Activated CD4-positive, alpha-beta memory T cell treated with anti-CD3 and anti-CD28 coated beads for 36 hours (primary cell): ENCODE results near the gene NXPH4. TPM values are rescaled to one million over a fixed set of nuclear protein-coding genes. Genes with fewer than 3 reads are reported as not detected.

Source experiments
- CTCF ChIA-PET: fragments of 350-600 bp; sonication (Branson Sonifier 250); formaldehyde crosslinking; loops from one replicate; lab custom pipeline; 2021; ENCODE audit warnings: antibody characterized with exemption, inconsistent platforms; lab: Charles Lee
- POLR2A ChIA-PET: fragments of 350-600 bp; sonication (Branson Sonifier 250); formaldehyde crosslinking; loops from one replicate; lab custom pipeline; 2021; ENCODE audit warnings: antibody characterized with exemption; lab: Charles Lee
- DNase-seq: peaks from one replicate; pipeline ENCODE4 v3.0.0-alpha.2; 2020
- H3K27ac Mint-ChIP-seq: one replicate; pipeline ENCODE4 v1.8.0; 2021; ENCODE audit warnings: mixed read lengths
- H3K27me3 Mint-ChIP-seq: one replicate; pipeline ENCODE4 v1.8.0; 2021; ENCODE audit warnings: mixed read lengths
- H3K36me3 Mint-ChIP-seq: one replicate; pipeline ENCODE4 v1.8.0; 2021; ENCODE audit warnings: mixed read lengths
- H3K4me1 Mint-ChIP-seq: one replicate; pipeline ENCODE4 v1.8.0; 2021; ENCODE audit warnings: low read depth, mixed read lengths
- H3K4me3 Mint-ChIP-seq: one replicate; pipeline ENCODE4 v1.8.0; 2021; ENCODE audit warnings: mild to moderate bottlenecking, mixed read lengths
- H3K9me3 Mint-ChIP-seq: one replicate; pipeline ENCODE4 v1.8.0; 2021; ENCODE audit warnings: mixed read lengths
- intact Hi-C: fragments of 100-400 bp; cut with micrococcal nuclease; formaldehyde crosslinking; loops from one replicate; pipeline ENCODE4 v1.15.1; 2023
- total RNA-seq, 2 experiments: library from RNA; stranded (reverse); gene quantifications; one replicate each; pipeline ENCODE4 v1.2.3, GENCODE V29; 2021

Gene NXPH4
- total RNA-seq, 2 experiments from 2014 or later, result 0.24 to 0.46 TPM

GRCh38 chr12:57195186-57195585 lies 21.4 kb upstream of the NXPH4 start:
- DNase-seq, result no peak
- CTCF ChIA-PET, result no interaction called here

DNA sequence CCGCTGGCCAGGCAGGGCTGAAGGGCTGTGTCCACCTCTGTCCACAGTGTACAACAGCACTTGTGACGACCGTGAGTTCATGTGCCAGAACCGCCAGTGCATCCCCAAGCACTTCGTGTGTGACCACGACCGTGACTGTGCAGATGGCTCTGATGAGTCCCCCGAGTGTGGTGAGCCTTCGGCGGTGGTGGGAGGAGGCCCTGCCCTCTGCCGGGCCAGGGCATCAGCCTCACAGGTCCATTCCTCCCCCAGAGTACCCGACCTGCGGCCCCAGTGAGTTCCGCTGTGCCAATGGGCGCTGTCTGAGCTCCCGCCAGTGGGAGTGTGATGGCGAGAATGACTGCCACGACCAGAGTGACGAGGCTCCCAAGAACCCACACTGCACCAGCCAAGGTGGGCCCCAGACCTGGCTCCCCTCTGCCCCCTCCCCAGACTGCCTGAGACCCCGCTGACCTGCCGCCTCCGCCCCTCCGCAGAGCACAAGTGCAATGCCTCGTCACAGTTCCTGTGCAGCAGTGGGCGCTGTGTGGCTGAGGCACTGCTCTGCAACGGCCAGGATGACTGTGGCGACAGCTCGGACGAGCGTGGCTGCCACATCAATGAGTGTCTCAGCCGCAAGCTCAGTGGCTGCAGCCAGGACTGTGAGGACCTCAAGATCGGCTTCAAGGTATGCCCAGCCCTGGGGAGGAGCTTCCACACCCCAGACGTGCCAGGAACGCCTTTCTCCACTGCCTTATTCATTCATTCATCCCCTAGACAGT lies 20.8 kb upstream of the NXPH4 start:
- H3K27ac Mint-ChIP-seq, result no peak overlapping the region
- no peak overlapping the region for H3K4me3 Mint-ChIP-seq
- ChIA-PET CTCF (no interaction called here), POLR2A (no interaction called here)
- H3K27me3 Mint-ChIP-seq, result no peaks in the 10 kb centered on the region
- DNase-seq, result no peak
- H3K9me3 Mint-ChIP-seq, result no peaks in the 10 kb centered on the region
- H3K36me3 Mint-ChIP-seq, result no peaks in the 10 kb centered on the region
- no peaks in the 10 kb centered on the region for H3K4me1 Mint-ChIP-seq
- intact Hi-C loops, result no loop called here

More at GRCh38 chr12:57195186-57195585, 21.4 kb upstream of the NXPH4 start:
- intact Hi-C loops, result no loop called here
- H3K4me3 Mint-ChIP-seq, result no peak overlapping the region
- H3K4me1 Mint-ChIP-seq, result no peaks in the 10 kb centered on the region
- H3K36me3 Mint-ChIP-seq, result no peaks in the 10 kb centered on the region
- H3K9me3 Mint-ChIP-seq, result no peaks in the 10 kb centered on the region
- POLR2A ChIA-PET, result no interaction called here
- no peak overlapping the region for H3K27ac Mint-ChIP-seq
- no peaks in the 10 kb centered on the region for H3K27me3 Mint-ChIP-seq

DNA sequence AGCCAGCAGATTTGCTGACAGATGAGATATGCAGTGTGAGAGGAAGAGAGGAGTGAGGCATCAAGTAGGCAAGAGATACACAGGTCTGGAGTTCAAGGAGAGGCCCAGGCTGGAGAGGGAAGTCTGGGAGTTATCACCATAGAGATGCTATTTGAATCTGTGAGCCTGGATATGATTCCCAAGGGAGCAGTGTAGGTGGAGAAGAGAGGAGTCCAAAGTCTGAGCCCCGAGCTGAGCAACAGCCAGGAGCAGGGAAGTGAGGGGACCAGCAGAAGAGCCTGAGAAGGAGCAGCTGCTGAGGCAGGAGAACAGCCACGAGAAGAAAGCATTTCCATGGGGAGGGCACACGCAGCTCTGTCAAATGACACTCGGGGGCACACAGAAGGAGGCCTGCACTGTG lies 20.2 kb upstream of the NXPH4 start:
- intact Hi-C loops, result no loop called here
- Mint-ChIP-seq H3K27ac (no peak overlapping the region), H3K36me3 (no peaks in the 10 kb centered on the region), H3K4me1 (no peaks in the 10 kb centered on the region), H3K4me3 (no peak overlapping the region), H3K9me3 (no peaks in the 10 kb centered on the region), H3K27me3 (no peaks in the 10 kb centered on the region)
- ChIA-PET POLR2A (no interaction called here), CTCF (interaction anchor here (0.8 kb wide), 1 partner anchor 46 kb away, joined by 3 read pairs; no protein-coding TSS in a partner anchor)
- no peak for DNase-seq

- no peaks in the 10 kb centered on the region for H3K9me3 Mint-ChIP-seq
- intact Hi-C loops, result no loop called here
- DNase-seq, result no peak
- no peak overlapping the region for H3K4me3 Mint-ChIP-seq
- no peaks in the 10 kb centered on the region for H3K4me1 Mint-ChIP-seq
- POLR2A ChIA-PET, result no interaction called here
- H3K27ac Mint-ChIP-seq, result no peak overlapping the region
- CTCF ChIA-PET, result interaction anchor here (0.8 kb wide), 1 partner anchor 46 kb away, joined by 3 read pairs; no protein-coding TSS in a partner anchor
- H3K27me3 Mint-ChIP-seq, result no peaks in the 10 kb centered on the region
- H3K36me3 Mint-ChIP-seq, result no peaks in the 10 kb centered on the region
Measured at GRCh38 chr12:57196956-57197355, 19.6 kb upstream of the NXPH4 start.

DNA sequence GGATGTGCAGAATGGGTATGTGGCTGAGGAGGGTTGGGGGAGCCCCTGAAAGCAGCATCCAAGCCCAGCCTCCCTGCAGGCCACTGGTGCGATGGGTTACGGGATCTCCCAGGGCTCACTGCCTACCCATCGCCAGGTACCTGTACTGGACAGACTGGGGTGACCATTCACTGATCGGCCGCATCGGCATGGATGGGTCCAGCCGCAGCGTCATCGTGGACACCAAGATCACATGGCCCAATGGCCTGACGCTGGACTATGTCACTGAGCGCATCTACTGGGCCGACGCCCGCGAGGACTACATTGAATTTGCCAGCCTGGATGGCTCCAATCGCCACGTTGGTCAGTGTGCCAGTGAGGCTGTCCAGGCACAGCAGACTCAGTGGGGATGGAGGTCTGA lies 18.3 kb upstream of the NXPH4 start:
- ChIA-PET CTCF (interaction anchor here (0.6 kb wide), 1 partner anchor 10 kb away, joined by 3 read pairs; no protein-coding TSS in a partner anchor), POLR2A (no interaction called here)

GRCh38 chr12:57199191-57199590 lies 17.4 kb upstream of the NXPH4 start:
- no peak for DNase-seq

More for the DNA sequence above, 18.3 kb upstream of the NXPH4 start:
- Mint-ChIP-seq H3K27me3 (no peaks in the 10 kb centered on the region), H3K4me3 (no peak overlapping the region), H3K4me1 (no peaks in the 10 kb centered on the region), H3K36me3 (no peaks in the 10 kb centered on the region), H3K27ac (no peak overlapping the region), H3K9me3 (no peaks in the 10 kb centered on the region)
- DNase-seq, result no peak
- intact Hi-C loops, result no loop called here

DNA sequence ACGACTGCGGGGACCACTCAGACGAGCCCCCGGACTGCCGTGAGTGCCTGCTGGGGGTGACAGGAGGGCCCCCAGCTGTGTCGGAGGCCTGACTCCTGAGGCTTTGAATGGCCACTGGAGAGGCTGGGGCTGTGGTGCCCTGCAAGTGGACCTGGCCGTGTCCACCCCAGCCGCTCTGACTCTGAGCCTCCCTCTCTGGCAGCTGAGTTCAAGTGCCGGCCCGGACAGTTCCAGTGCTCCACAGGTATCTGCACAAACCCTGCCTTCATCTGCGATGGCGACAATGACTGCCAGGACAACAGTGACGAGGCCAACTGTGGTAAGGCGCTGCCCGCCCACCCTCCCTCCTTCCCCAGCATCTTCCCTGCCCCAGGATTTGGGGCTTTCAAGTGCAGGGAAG lies 16.1 kb upstream of the NXPH4 start:
- Mint-ChIP-seq H3K9me3 (no peaks in the 10 kb centered on the region), H3K27ac (no peak overlapping the region), H3K4me1 (no peaks in the 10 kb centered on the region), H3K4me3 (no peak overlapping the region), H3K36me3 (no peaks in the 10 kb centered on the region), H3K27me3 (no peaks in the 10 kb centered on the region)
- intact Hi-C loops, result no loop called here
- DNase-seq, result no peak
- CTCF ChIA-PET, result no interaction called here
- POLR2A ChIA-PET, result no interaction called here

More at GRCh38 chr12:57199191-57199590, 17.4 kb upstream of the NXPH4 start:
- ChIA-PET POLR2A (no interaction called here), CTCF (no interaction called here)
- Mint-ChIP-seq H3K9me3 (no peaks in the 10 kb centered on the region), H3K4me1 (no peaks in the 10 kb centered on the region), H3K27me3 (no peaks in the 10 kb centered on the region), H3K27ac (no peak overlapping the region), H3K4me3 (no peak overlapping the region), H3K36me3 (no peaks in the 10 kb centered on the region)
- intact Hi-C loops, result no loop called here

GRCh38 chr12:57201219-57201618 lies 15.4 kb upstream of the NXPH4 start:
- intact Hi-C loops, result no loop called here
- CTCF ChIA-PET, result no interaction called here
- POLR2A ChIA-PET, result no interaction called here
- H3K4me1 Mint-ChIP-seq, result no peaks in the 10 kb centered on the region
- H3K9me3 Mint-ChIP-seq, result no peaks in the 10 kb centered on the region
- DNase-seq, result no peak
- H3K27ac Mint-ChIP-seq, result no peak overlapping the region
- H3K27me3 Mint-ChIP-seq, result no peaks in the 10 kb centered on the region
- no peak overlapping the region for H3K4me3 Mint-ChIP-seq
- H3K36me3 Mint-ChIP-seq, result no peaks in the 10 kb centered on the region

- Mint-ChIP-seq H3K36me3 (no peaks in the 10 kb centered on the region), H3K4me3 (no peak overlapping the region), H3K9me3 (no peaks in the 10 kb centered on the region), H3K4me1 (no peaks in the 10 kb centered on the region), H3K27ac (no peak overlapping the region), H3K27me3 (no peaks in the 10 kb centered on the region)
- ChIA-PET CTCF (no interaction called here), POLR2A (no interaction called here)
- intact Hi-C loops, result no loop called here
- no peak for DNase-seq
Measured at GRCh38 chr12:57201631-57202030, 15.0 kb upstream of the NXPH4 start.

DNA sequence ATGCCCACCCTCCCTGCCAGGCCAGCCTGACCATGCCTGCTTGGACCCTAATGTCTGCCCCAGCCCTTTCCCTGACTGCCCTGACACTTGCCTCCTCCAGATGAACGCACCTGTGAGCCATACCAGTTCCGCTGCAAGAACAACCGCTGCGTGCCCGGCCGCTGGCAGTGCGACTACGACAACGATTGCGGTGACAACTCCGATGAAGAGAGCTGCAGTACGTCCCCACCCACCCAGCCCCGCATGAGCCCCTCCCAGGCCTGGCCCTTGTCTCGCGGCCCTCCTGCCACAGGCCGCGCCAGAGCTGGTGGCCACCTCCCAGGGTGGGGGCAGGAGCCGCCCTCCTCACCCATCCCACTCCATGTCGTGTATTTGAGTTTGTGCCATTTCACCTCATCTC lies 14.3 kb upstream of the NXPH4 start:
- intact Hi-C loops, result no loop called here
- no peak overlapping the region for H3K27ac Mint-ChIP-seq
- CTCF ChIA-PET, result no interaction called here
- H3K36me3 Mint-ChIP-seq, result no peaks in the 10 kb centered on the region
- no peak for DNase-seq
- H3K9me3 Mint-ChIP-seq, result no peaks in the 10 kb centered on the region
- no peaks in the 10 kb centered on the region for H3K27me3 Mint-ChIP-seq
- H3K4me3 Mint-ChIP-seq, result no peak overlapping the region
- H3K4me1 Mint-ChIP-seq, result no peaks in the 10 kb centered on the region
- POLR2A ChIA-PET, result no interaction called here

GRCh38 chr12:57203201-57203600 lies 13.4 kb upstream of the NXPH4 start:
- no peaks in the 10 kb centered on the region for H3K4me1 Mint-ChIP-seq
- CTCF ChIA-PET, result no interaction called here
- H3K36me3 Mint-ChIP-seq, result no peaks in the 10 kb centered on the region
- no peaks in the 10 kb centered on the region for H3K27me3 Mint-ChIP-seq
- DNase-seq, result no peak
- POLR2A ChIA-PET, result no interaction called here
- no peak overlapping the region for H3K4me3 Mint-ChIP-seq
- H3K9me3 Mint-ChIP-seq, result no peaks in the 10 kb centered on the region
- H3K27ac Mint-ChIP-seq, result no peak overlapping the region
- intact Hi-C loops, result no loop called here

DNA sequence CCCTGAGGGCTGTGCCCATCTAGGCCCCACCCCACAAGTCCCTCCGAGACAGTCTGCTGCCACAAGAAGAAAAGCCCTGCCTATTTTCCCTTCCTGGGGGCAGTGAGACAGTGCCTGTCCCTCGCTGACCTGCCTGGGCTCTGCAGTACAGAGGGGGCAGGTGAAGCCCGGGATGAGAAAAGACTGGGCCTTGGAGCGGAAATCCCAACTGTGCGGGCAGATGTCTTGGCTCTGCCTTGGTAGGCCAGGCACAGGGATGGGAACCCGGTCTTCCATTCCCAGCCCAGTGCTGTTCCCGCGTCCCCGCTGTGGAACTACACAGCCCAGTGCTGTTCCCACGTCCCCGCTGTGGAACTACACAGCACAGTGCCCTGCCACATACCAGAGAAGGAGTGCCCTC lies 12.8 kb upstream of the NXPH4 start:
- CTCF ChIA-PET, result no interaction called here
- DNase-seq, result no peak
- H3K27ac Mint-ChIP-seq, result no peak overlapping the region

GRCh38 chr12:57204454-57204853 lies 12.1 kb upstream of the NXPH4 start:
- DNase-seq, result no peak
- Mint-ChIP-seq H3K4me1 (no peaks in the 10 kb centered on the region), H3K9me3 (no peaks in the 10 kb centered on the region), H3K36me3 (no peaks in the 10 kb centered on the region), H3K27me3 (no peaks in the 10 kb centered on the region), H3K27ac (no peak overlapping the region), H3K4me3 (no peak overlapping the region)
- intact Hi-C loops, result no loop called here
- ChIA-PET POLR2A (no interaction called here), CTCF (no interaction called here)

More for the DNA sequence above, 12.8 kb upstream of the NXPH4 start:
- no peaks in the 10 kb centered on the region for H3K36me3 Mint-ChIP-seq
- POLR2A ChIA-PET, result no interaction called here
- no peak overlapping the region for H3K4me3 Mint-ChIP-seq
- no peaks in the 10 kb centered on the region for H3K4me1 Mint-ChIP-seq
- H3K27me3 Mint-ChIP-seq, result no peaks in the 10 kb centered on the region
- intact Hi-C loops, result no loop called here
- no peaks in the 10 kb centered on the region for H3K9me3 Mint-ChIP-seq
